Measurements from ENCODE around the gene SPACA4.

The SPACA4 gene

DNA sequence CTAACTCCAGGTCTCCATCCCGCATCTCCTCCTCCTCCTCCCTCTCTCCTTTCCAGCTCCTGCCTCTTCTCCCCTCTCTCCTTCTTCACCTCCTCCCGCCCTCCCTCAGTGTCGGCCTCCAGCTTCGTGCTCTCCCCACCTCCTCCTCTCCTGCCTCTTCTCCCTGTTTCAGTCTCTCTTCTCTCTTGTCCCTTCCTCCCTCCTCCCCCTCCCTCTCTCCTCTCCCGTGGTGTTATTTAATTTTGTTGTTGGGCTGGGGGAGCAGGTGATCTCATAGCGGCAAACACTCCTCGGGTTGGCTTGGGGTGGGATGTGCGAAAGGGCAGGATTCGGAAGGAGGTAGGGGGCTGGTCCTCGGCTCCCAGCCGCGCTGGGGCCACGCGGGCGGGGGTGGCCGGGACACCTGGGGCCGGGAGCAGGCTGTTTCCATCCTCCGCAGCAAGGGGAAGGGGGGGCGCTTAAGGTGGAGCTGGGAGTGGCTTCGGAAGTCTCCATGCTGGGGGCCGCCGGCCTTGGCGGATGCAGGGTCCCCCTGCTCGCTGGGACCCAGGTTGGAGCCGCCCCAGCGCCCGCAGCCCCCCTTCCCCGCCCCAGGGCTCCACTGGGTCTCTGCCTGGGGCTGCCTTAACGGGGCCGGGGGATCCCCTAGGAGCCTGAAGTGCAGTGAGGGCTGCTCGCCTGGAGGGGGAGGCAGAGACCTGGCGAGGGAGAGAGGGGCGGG lies 39.6 kb downstream of the SPACA4 start, which contains the start of gene CA11:
Gene CA11 (minus strand): TSS at position 187 of the 721 bp plus-strand sequence. CDS start 555 bp downstream, outside the sequence.
- DNase-seq: peak; percentile 82
- Histone ChIP-seq H3K4me3 (ENCODE audit: low read length) (peak within 1 kb of the TSS; percentile 57), H3K4me1 (ENCODE audit: low read length) (peaks cover 7% of the 10 kb centered on the region; the same call in 1 of the 2 replicates), H3K27ac (ENCODE audit: low read length) (no peak within 1 kb of the TSS; the same call in 1 of the 2 replicates), H3K9ac (ENCODE audit: low read length) (peak within 1 kb of the TSS; percentile 62), H3K4me2 (ENCODE audit: low read depth, low read length) (peak within 1 kb of the TSS; percentile 81), H3K79me2 (ENCODE audit: low read length) (no peaks in the 10 kb centered on the region), H3K36me3 (replicated peaks; ENCODE audit: insufficient read depth, low read length) (no peaks in the 10 kb centered on the region), H3K27me3 (replicated peaks; ENCODE audit: insufficient read depth, low read length) (peaks cover 37% of the 10 kb centered on the region), H3K9me2 (replicated peaks; ENCODE audit: insufficient read depth, low read length) (no peaks in the 10 kb centered on the region), H3F3A (ENCODE audit: insufficient read depth, low read length) (no peaks in the 10 kb centered on the region; the same call in 1 of the 2 replicates), H2AFZ (ENCODE audit: low read length) (peak within 1 kb of the TSS; percentile 68), H4K20me1 (ENCODE audit: insufficient read depth, low read length) (no peaks in the 10 kb centered on the region), H3K9me3 (replicated peaks; ENCODE audit: insufficient read depth, low read length) (no peaks in the 10 kb centered on the region)
- TF ChIP-seq CTCF (IDR thresholded peaks at IDR 0.05; ENCODE audit: low read length): peak; percentile 79
- no peak for TF ChIP-seq EZH2 (optimal IDR thresholded peaks at IDR 0.05; ENCODE audit: low read depth, low read length)

DNA sequence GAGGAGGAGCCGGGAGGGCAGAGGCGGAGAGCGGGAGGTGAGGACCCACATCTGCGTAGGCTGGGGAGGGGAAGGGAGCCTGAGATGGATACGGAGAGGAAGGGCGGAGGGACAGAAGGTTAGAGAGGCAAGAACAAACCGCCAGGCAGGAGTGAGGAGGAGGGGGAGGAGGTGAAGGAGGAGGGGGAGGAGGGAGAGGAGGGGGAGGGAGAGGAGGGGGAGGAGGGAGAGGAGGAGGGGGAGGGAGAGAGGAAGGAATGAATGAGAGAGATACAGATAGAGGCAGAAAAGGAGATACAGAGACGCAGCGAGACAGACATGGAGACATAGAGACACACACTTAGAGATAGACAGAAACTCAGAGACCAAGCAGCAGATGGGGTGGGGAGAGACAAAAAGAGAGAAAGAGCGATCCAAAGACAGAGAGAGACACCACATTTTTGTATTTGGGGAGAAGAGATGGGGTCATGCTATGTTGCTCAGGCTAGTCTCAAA lies 40.2 kb downstream of the SPACA4 start:
- no peaks in the 10 kb centered on the region for H3K9me3 ChIP-seq (replicated peaks; ENCODE audit: insufficient read depth, low read length)
- H3K9ac ChIP-seq (ENCODE audit: low read length): no peak overlapping the region
- H4K20me1 ChIP-seq (ENCODE audit: insufficient read depth, low read length): no peaks in the 10 kb centered on the region
- H3K79me2 ChIP-seq (ENCODE audit: low read length): no peaks in the 10 kb centered on the region
- H3K4me3 ChIP-seq (ENCODE audit: low read length): peak overlapping the region; percentile 57
- H3K27me3 ChIP-seq (replicated peaks; ENCODE audit: insufficient read depth, low read length): peaks cover 32% of the 10 kb centered on the region
- peak overlapping the region; percentile 81 for H3K4me2 ChIP-seq (ENCODE audit: low read depth, low read length)
- TF ChIP-seq EZH2 (optimal IDR thresholded peaks at IDR 0.05; ENCODE audit: low read depth, low read length) (no peak), CTCF (IDR thresholded peaks at IDR 0.05; ENCODE audit: low read length) (no peak), EZH2phosphoT487 (IDR thresholded peaks at IDR 0.05; ENCODE audit: low read length) (no peak)
- H3K9me2 ChIP-seq (replicated peaks; ENCODE audit: insufficient read depth, low read length): no peaks in the 10 kb centered on the region
- no peaks in the 10 kb centered on the region for H3K36me3 ChIP-seq (replicated peaks; ENCODE audit: insufficient read depth, low read length)
- H3K27ac ChIP-seq (ENCODE audit: low read length): no peak overlapping the region
- H2AFZ ChIP-seq (ENCODE audit: low read length): peak overlapping the region; percentile 68
- H3K4me1 ChIP-seq (ENCODE audit: low read length): peaks cover 7% of the 10 kb centered on the region; the same call in 1 of the 2 replicates
- H3F3A ChIP-seq (ENCODE audit: insufficient read depth, low read length): no peaks in the 10 kb centered on the region; the same call in 1 of the 2 replicates
- DNase-seq: no peak

GRCh38 chr19:48648134-48648533 lies 41.6 kb downstream of the SPACA4 start:
- H3K4me2 ChIP-seq (ENCODE audit: low read depth, low read length): no peak overlapping the region
- no peak overlapping the region for H3K27ac ChIP-seq (ENCODE audit: low read length)
- peaks cover 18% of the 10 kb centered on the region for H3K27me3 ChIP-seq (replicated peaks; ENCODE audit: insufficient read depth, low read length)
- no peaks in the 10 kb centered on the region for H4K20me1 ChIP-seq (ENCODE audit: insufficient read depth, low read length)
- H3K4me1 ChIP-seq (ENCODE audit: low read length): peaks cover 7% of the 10 kb centered on the region; the same call in 1 of the 2 replicates
- no peaks in the 10 kb centered on the region for H3K36me3 ChIP-seq (replicated peaks; ENCODE audit: insufficient read depth, low read length)
- H3K9me3 ChIP-seq (replicated peaks; ENCODE audit: insufficient read depth, low read length): no peaks in the 10 kb centered on the region
- no peaks in the 10 kb centered on the region; the same call in 1 of the 2 replicates for H3F3A ChIP-seq (ENCODE audit: insufficient read depth, low read length)
- H3K9ac ChIP-seq (ENCODE audit: low read length): no peak overlapping the region
- no peaks in the 10 kb centered on the region for H3K79me2 ChIP-seq (ENCODE audit: low read length)
- no peaks in the 10 kb centered on the region for H3K9me2 ChIP-seq (replicated peaks; ENCODE audit: insufficient read depth, low read length)
- H2AFZ ChIP-seq (ENCODE audit: low read length): no peak overlapping the region
- no peak overlapping the region for H3K4me3 ChIP-seq (ENCODE audit: low read length)
- TF ChIP-seq EZH2phosphoT487 (IDR thresholded peaks at IDR 0.05; ENCODE audit: low read length) (no peak), CTCF (IDR thresholded peaks at IDR 0.05; ENCODE audit: low read length) (no peak), EZH2 (optimal IDR thresholded peaks at IDR 0.05; ENCODE audit: low read depth, low read length) (no peak)
- DNase-seq: no peak

Measured in MM.1S (cell line).